GM21423 (cell line): ENCODE results near the gene SDHAF1.
"Not testable (repeated sequence)": the region's sequence is repeated elsewhere in the genome, so short reads cannot be mapped to it uniquely, and the experiment has no call there.

Experiments used
- ATAC-seq: cut with Tn5 transposase; IDR thresholded peaks from one replicate; pipeline ENCODE4 v1.9.1; 2021; ENCODE audit warnings: mild to moderate bottlenecking, moderate library complexity; ENCODE audit not compliant: unreplicated experiment

The SDHAF1 gene

GRCh38 chr19:36014012-36014924, 19.3 kb downstream of the SDHAF1 start, which contains the start of gene ALKBH6:
ALKBH6 (minus strand) TSS chr19:36014213; CDS start chr19:36013397, 816 bp downstream.
- peak; percentile 93 for ATAC-seq

GRCh38 chr19:36019061-36019670, 24.2 kb downstream of the SDHAF1 start:
- no peak for ATAC-seq

GRCh38 chr19:36023432-36023831, 28.4 kb downstream of the SDHAF1 start:
- no peak for ATAC-seq

DNA sequence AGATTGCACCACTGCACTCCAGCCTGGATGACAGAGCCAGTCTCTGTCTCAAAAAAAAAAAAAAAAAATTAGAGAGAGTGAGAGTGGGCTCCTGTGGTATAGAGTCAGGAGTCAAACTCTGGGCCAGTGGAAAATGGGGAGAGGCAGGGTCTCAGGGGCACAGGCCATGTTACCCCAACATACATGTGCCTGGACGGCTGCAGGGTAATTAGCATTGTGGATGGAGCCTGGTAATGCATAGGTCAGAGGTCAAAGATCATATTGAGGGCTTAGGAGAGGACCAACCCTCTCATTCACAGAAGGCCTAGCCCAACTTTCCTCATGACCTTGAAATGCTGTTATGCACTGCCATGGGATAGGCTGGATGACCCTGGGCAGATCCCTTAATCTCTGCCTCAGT, 30.6 kb downstream of the SDHAF1 start:
- no peak for ATAC-seq

- no peak for ATAC-seq
Observed at GRCh38 chr19:36026091-36026876, 31.3 kb downstream of the SDHAF1 start.

DNA sequence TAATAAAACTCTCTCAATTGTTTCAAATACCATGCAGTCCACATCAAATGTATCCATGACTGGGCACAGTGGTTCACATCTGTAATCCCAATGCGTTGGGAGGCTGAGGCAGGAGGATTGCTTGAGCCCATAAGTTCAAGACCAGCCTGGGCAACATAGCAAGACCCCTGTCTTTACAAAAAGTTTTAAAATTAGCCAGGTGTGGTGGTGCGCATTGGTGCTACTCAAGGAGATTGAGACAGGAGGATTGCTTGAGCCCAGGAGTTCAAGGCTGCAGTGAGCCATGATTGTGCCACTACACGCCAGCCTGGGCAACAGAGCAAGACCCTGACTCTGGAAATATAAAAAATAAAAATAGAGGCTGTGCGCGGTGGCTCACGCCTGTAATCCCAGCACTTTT, 32.7 kb downstream of the SDHAF1 start:
- no peak for ATAC-seq

GRCh38 chr19:36028313-36029041, 33.5 kb downstream of the SDHAF1 start:
- ATAC-seq: no peak

DNA sequence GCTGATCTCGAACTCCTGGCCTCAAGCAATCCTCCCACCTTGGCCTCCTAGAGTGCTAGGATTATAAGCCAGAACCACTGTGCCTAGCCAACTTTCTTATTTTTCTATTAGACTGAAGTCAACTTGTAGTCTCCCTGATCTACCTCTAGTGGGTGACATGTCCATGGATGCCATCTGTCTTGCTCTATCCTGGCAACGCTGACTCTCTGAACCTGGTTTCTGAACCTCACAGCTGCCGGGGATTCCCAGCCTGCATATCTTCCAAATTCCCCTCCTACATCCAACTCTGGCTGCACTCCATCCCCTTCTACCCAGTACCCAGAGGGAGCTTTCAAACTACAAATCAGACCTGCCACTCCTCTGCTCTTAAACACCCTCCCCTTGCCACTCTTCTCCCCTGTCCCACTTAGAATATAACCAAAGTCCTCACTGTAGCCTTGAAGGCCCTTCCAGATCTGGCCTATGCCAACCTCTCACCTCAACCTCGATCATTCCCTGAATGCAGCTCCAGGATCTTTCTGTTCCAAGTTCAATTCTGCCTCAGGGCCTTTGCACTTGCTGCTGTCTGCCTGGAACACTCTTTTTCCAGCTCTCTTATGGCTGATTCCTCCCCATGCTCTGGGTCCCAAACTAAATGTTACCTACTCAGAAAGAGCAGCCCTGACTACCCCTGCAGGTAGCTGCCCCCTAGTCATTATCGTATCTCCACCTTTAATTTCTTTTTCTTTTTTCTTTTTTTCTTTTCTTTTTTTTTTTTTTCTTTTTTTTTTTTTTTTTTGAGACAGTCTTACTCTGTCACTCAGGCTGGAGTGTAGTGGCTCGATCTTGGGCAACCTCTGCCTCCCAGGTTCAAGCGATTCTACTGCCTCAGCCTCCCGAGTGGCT, 35.5 kb downstream of the SDHAF1 start:
- no peak for ATAC-seq

- ATAC-seq: no peak
Observed at GRCh38 chr19:36031308-36031707, 36.3 kb downstream of the SDHAF1 start.

DNA sequence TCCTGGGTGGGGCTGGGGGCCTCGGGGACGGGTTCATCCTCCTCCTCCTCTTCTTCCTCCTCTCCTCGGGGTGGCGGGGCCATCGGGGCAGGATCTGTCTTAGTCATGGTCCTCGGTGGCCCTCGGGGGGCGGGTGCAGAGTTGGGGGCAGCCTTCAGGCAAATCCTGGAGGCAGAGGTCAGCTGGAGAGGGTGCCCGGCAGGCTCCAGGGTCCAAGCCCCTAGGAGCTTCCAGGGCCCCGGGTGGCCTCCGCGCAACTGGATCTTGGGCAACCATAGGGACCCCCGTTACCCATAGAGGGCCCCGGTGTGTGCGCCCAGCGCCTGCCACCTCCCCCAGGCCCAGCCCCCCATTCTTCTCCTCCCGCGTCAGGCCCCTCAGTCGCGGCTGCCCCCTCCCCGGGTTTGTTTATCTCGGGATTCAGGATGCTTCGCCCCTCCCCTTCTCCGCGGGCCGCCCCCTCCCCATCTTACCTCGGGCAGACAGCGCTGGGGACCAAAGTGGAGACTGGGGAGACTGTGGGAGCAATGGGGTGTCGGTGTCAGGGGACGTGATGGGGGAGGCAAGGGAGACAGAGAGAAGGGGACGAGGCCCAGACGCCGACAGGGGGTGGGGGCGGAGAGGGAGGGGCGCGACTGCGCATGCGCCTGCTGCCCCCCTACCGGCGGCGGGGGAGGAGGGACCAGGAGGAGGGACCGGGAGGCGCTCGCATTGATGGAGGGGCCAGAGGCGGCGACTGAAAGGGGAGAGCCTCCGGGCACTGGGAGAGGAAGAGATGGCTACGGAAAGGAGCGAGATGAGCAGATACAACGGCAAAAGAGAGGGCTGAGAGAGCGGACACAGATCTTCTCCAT, 37.5 kb downstream of the SDHAF1 start, which contains the start of gene CLIP3:
Gene CLIP3 (minus strand): TSS at position 623 of the 854 bp plus-strand sequence. CDS start 516 bp downstream, at position 107.
- no peak for ATAC-seq

DNA sequence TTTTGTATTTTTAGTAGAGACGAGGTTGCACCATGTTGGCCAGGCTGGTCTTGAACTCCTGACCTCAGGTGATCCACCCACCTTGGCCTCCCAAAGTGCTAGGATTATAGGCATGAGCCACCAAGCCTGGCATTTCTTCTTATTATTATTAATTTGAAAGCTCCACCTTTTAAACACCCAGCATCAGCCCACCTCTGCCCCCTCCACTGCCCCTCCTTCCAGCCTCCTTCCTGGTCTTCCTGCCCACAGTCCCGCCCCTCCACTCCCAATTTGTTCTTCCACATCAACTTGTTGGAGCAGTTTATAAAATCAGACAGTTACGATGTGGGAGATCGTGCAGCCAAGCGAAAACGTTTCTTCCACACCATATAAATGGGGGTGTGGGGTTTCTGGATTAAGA, 45.5 kb downstream of the SDHAF1 start:
- ATAC-seq: no peak

GRCh38 chr19:36041092-36041491, 46.1 kb downstream of the SDHAF1 start:
- ATAC-seq: not testable (repeated sequence)

DNA sequence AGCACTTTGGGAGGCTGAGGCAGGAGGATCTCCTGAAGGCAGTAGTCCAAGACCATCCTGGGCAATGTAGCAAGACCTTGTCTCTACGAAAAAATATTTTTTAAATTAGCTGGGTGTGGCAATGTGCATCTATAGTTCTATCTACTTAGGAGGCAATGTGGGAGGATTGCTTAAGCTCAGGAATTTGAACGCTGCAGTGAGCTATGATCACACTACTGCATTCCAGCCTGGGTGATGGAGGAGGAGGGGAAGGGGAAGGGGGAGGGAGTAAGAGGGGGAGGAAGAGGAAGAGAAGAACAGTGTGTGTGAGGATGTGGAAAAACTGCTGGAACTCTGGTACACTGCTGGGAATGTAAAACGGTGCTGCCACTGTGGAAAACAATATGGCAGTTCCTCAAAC, 46.8 kb downstream of the SDHAF1 start:
- no peak for ATAC-seq

DNA sequence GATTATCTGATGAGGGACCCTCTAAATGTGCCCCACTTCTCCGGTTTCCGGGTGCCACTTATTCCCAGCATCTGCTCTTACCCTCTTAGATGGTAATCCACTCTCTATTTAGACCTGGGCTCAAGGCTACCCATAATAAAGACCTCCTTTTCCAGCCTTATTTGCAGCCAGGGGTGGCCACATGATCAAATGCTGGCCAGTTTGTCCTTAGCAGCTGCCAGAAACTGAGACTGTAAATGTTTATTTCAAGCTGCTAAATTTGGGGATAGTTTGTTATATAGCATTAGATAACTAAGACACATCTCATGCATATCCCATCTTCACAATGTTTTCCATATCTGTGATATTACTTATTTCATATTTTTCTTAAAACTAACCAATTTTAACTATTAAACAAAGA, 49.0 kb downstream of the SDHAF1 start:
- ATAC-seq: no peak
